HG02981 (cell line): Measurements from ENCODE around the gene HOXA6.

Experiments used
- ATAC-seq: cut with Tn5 transposase; IDR thresholded peaks from one replicate; pipeline ENCODE4 v1.9.1; 2021; ENCODE audit warnings: mild to moderate bottlenecking, moderate library complexity; ENCODE audit not compliant: unreplicated experiment

The HOXA6 gene

GRCh38 chr7:27185013-27185853, 37.7 kb upstream of the HOXA6 start, which contains the start of gene HOXA11:
Gene HOXA11 (minus strand): TSS chr7:27185232. CDS start chr7:27185144, 88 bp downstream.
- no peak for ATAC-seq

DNA sequence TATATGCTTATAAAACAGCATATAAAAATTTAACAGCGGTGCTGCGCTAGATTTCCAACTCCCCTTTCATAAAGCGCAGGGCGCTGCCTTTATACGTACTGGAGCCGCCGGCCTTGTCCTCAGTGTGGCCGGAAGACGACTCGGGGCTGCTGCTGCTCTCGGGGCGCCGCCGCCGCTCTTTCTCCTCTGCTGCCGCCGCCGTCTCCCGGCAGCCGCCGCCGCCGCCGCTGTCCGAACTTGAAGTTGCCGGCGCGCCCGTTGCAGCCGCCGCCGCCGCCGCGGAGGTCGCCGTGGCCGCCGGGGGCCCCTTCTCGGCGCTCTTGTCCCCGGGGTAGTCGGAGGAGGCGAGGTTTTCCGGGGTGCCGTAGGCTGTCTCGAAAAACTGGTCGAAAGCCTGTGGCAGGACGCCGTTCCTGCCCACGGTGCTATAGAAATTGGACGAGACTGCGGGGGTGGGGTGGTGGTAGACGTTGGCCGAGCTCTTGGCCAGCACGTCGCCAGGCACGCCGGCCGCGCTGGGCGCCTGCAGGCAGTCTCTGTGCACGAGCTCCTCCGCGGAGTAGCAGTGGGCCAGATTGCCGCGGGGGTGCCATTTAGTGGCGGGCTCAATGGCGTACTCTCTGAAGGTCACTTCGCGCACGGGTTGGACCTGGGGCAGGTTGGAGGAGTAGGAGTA, 36.9 kb upstream of the HOXA6 start:
- no peak for ATAC-seq

GRCh38 chr7:27183682-27184336, 36.2 kb upstream of the HOXA6 start:
- no peak for ATAC-seq

GRCh38 chr7:27182861-27183681, 35.5 kb upstream of the HOXA6 start:
- ATAC-seq, result no peak

DNA sequence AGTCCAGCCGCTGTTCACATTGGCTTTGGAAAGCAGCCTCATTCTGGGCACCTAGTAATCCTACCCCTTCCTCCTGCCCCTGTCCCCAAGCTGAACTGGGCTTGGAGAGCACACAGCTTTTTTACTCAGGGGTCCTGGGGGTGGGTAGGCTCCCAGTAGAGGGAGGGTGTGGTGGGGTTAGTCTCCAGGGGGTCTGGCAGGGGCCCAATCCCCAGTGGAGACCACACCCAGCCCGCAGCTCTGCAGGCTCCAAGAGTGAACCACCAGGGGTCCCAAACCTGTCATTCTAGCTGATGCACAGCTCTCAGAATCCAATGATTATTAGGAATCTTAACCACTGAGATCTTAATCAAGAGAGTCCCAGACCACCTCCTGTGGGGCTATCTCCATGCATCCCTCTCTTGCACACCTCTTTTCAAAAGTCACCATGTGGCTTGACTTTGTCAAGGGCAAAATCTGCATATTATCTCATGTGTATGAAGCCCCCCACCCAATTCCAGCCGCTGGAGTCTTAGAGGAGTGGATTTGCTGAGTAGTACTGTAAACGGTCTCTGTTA, 34.8 kb upstream of the HOXA6 start:
- ATAC-seq, result no peak

DNA sequence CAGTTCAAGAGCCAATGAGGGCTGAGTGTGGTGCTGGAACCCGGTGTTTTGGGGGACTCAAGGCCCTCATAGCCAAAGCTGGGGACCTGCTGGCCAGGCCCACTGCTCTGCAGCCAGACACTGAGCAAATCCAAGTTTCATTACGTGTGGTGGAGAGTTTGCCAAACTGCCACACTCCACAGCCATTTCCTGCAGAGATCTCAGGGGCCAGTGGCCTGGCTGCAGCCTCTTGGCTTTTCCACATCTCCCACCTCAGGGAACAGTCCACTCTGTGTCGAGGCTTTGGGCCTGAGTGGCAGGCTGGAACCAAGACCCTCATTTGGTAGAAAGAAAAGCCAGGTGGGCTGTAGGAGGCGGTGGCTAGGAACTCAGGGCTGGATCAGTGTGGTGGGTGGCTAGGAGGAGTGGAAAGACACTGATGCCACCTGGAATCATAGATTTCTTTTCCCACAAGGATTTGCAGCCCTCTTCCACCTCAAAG, 34.3 kb upstream of the HOXA6 start:
- ATAC-seq, result no peak

GRCh38 chr7:27180431-27181420, 33.2 kb upstream of the HOXA6 start:
- no peak for ATAC-seq

DNA sequence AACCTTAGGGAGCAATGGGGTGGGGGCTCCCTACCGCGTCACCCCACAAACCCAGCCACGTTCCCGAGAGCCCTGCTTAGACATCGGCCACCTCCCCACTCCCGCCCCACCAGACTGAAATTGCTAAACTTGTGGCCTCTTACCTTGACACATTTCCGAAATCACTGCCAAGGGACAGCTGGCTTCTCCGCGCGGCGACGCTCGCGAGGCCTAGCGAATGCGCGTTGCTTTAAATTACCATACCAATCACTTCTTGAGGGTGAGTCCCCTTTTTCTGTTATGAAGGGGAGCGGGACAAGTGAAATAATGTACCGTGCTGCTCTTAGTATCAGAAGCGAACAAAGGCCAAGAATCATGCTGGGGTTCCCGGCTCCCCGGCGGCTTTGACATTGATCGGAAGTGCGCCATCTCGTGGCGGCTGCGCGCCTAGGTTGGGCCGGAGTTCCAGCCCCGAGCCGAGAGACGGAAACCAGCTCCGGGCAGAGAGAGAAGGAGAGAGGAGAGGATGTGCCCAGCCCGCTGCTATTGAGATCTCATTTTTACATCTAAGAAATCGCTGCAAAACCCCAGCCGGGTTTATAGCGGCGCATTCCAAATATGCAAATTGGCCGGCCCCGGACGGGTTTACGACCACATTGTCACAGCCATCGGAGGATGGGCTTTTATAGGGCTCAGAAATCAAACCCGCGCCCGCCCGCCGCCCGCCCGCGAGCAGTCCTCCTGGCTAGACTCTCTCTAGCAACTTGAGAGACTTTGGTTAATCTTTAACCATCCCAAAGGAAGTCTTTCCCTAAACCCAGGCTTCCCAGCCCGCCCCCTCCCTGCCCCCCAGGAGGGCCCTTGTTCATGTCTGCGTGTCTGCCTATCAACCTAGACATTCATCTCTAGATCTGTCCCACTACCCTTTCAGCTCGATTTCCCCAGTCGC, 32.2 kb upstream of the HOXA6 start:
- ATAC-seq, result no peak

DNA sequence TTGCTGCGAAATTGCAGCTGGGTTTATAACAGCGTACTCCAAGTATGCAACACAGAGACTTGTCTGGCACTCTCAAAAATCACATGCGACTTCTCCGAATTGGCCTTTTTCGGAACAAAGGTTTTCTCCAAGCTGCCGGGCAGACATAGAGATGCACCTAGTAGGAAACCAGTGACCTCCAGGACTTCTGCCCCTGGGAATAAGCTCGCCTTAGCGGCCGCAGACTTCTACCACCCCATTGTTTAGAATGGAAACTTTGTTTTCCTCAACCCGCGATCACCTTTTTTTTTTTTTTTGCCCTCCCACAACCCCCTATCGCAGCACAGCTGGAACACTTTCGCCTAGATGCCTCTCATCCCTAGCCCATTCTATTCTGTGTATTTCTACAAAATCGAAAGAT, 31.5 kb upstream of the HOXA6 start:
- ATAC-seq, result no peak

- no peak for ATAC-seq
Observed at GRCh38 chr7:27178366-27178765, 30.8 kb upstream of the HOXA6 start.

DNA sequence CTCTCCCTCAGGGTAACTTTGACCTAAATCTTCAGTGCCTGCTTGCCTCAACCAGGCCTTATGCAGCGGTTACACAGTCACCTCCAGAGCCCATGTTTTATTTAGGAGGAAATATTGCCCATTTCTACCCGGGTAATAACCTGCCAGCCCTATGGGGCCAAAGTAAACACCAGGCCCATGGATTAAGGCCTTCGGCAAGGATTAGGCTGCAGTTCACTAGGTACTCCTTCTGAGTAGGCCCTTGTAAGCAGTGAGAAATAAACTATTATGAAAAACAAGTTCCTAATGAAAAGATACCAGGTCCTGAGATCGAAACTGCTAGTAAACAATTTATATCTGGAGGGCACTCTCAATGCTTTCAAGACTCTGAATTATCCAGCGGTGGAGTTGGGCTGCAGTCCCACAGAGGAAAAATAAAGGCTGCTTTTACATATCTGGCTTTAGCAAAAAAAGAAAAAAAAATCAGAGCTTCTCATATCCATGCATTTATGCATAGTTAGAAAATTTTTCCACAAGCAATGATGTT, 30.3 kb upstream of the HOXA6 start:
- ATAC-seq, result no peak

GRCh38 chr7:27176962-27177794, 29.6 kb upstream of the HOXA6 start:
- no peak for ATAC-seq

GRCh38 chr7:27176524-27176845, 28.9 kb upstream of the HOXA6 start:
- ATAC-seq, result no peak

GRCh38 chr7:27175626-27176523, 28.3 kb upstream of the HOXA6 start:
- ATAC-seq, result no peak

- ATAC-seq, result no peak
Observed at GRCh38 chr7:27174874-27175625, 27.5 kb upstream of the HOXA6 start.
